GM18868 (cell line): Measurements from ENCODE around the gene NFS1.
"Not testable (repeated sequence)": the region's sequence is repeated elsewhere in the genome, so short reads cannot be mapped to it uniquely, and the experiment has no call there.

Experiments
- ATAC-seq: cut with Tn5 transposase; IDR thresholded peaks from one replicate; pipeline ENCODE4 v1.9.1; 2021; ENCODE audit warnings: mild to moderate bottlenecking, moderate library complexity; ENCODE audit not compliant: unreplicated experiment

Gene NFS1

GRCh38 chr20:35710039-35710438 lies 10.9 kb upstream of the NFS1 start:
- no peak for ATAC-seq

GRCh38 chr20:35709259-35709658 lies 10.1 kb upstream of the NFS1 start:
- ATAC-seq = no peak

- ATAC-seq = no peak
Observed at GRCh38 chr20:35708502-35708901, 9.3 kb upstream of the NFS1 start.

DNA sequence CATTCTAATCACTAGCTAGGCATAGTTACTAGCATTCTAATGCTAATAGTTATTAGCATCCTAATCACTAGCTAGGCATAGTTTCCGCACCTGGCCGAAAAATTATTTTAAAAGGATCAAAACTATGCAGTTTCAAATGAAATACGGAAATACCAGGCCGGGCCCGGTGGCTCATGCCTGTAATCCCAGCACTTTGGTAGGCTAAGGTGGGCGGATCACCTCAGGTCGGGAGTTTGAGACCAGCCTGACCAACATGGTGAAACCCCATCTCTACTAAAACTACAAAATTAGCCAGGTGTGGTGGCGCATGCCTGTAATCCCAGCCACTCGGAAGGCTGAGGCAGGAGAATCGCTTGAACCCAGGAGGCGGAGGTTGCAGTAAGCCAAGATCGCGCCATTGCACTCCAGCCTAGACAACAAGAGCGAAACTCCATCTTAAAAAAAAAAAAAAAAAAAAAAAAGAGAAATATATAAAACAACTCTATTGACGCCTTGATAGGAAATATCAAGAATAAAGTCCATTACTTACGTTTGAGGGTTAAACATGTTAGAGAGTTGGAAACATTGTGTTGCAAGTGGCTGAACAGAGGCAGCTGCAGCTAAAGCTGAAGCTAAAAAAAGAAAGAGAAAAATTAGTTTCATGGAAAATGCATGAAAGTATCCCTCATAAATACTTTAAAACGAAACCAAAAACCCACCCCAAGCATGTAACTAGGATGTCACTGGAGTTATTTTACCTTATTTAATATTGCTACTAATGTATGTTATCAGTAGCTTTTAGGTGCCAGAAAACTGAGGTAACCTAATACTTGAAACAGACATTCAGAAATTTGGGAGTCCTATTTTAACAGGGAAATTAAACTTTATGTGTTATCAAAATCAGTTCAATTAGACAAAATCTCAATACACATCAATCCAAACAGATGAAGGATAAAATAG lies 7.7 kb upstream of the NFS1 start:
- not testable (repeated sequence) for ATAC-seq

GRCh38 chr20:35705894-35706293 lies 6.7 kb upstream of the NFS1 start:
- not testable (repeated sequence) for ATAC-seq

DNA sequence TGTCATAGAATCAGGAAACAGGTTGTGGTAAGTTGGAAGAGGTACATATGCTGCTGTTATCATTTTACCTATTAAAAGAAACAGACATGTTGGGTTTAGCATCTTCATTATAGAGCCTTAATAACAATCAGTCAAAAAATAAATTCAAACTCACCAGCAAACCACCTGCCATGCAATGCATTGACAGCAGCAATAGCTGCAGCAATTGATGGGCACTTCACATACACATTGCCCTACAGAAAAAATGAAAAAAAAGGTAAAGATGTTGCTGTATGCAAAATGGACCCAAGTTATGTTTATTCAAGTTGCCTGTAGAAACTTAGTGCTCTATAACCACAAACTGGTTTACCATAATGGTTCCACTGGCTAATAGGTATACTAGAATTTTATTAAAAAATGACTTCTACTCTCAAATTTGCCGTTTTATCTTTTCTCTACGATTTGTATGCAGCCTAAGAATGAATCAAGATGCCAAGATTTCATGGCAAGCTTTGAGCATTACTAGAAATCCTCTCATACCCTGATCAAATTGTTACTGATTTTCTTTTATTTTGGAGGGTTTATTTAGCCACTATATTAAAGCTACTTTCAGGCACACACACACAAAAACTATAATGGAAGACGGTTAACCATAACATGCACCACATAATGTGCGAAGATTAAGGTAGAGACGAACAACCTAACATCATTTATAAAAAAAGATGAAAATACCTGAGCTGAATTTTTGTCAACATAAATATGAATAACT lies 5.5 kb upstream of the NFS1 start:
- no peak for ATAC-seq

GRCh38 chr20:35702824-35703695 lies 3.9 kb upstream of the NFS1 start:
- ATAC-seq = no peak

DNA sequence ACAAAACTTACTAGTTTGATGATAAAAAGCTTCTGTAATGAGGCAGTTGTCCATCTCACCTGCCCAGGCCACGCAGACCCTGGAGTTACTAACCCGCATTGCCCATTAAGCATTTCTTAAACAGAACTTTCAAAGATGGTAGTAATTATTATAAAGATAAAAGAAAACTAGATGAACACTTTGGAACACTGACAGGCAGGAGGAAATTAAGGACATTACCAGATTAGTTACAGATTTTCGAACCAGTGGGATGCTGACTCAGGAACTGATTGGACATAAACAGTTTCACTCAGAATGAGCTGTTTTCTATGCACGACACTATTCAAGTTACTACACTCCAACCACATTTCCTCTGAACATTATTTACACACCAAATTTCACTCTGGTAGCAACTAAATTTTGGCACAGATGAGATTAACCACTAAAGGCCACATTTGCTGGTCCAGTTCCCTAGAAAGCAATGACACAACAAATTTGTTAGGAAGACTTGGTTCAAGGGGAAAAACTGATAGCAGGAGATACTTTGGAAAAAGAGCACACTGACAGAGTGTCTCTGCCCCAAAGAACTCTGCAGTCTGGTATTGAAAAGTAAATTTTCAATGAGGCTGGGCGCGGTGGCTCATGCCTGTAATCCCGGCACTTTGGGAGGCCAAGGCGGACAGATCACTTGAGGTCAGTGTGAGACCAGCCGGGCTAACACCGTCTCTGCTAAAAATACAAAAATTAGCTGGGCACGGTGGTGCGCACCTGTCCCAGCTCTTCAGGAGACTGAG lies 3.1 kb upstream of the NFS1 start:
- ATAC-seq = no peak

DNA sequence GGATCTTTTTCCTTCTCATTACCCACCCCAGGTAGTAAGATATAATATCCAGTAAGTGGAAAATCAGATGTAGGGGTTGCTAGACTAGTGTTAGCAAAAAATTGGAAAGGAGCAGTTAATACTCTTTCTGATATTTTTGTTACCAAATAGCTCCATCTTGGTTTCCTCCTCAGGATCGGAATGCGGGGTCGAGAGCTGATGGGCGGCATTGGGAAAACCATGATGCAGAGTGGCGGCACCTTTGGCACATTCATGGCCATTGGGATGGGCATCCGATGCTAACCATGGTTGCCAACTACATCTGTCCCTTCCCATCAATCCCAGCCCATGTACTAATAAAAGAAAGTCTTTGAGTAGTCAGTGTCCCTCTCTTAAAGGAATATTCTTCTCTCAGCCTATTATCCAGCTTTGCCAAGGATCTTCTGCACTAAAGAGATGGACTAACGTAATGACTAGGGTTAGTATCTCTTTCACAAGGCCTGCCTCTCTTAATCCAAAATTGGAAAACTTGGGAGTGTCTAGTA lies 1.5 kb upstream of the NFS1 start:
- no peak for ATAC-seq

- ATAC-seq = no peak
Observed at GRCh38 chr20:35699957-35700624, 939 bp upstream of the NFS1 start.

- peak; percentile 26 for ATAC-seq
Observed at GRCh38 chr20:35698298-35699126, 640 bp downstream of the NFS1 start.

DNA sequence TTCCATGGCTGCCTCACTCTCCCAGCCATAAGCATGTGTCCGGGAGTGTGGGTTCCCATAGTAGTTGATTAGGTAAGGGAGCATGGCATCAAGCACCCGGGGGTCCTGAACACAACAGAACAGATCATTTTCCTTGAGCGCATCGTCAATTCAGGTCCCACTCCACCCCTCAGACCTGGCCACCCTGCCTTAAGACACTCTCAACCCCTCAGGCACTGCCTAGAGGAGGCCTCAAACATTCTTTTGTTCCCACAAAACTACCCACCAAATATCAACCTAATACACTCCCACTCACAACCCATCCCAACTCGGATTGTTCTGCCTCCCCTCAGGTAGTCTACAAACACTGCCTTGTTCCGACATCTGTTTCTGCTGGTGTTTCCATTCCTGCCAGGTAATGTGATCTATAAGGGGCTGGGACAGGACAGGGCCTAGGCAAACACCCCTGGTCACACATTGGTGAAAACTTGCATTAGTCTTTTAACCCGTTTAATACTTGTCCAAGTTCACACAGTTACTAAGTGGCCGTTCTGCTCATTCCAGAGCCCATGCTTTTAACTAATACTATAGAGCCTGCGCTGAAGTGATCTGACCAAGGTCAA lies 1.4 kb downstream of the NFS1 start:
- no peak for ATAC-seq

DNA sequence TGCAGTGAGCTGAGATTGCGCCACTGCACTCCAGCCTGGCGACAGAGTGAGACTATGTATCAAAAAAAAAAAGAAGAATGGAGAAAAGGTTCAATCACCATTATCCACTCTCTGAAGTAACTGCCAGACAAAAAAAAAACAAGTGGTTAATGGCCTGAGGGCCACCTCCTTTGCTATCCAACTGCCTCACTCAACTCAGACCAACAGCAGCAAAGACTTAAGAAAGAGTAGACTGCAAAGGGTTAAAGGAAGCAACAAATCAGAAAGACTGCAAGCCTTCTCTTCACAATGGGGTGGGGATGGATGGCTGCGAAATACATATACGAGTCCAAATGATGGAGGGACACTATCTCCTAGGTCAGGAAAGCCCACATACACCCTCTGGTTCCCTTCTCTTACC lies 3.2 kb downstream of the NFS1 start:
- no peak for ATAC-seq

- no peak for ATAC-seq
Observed at GRCh38 chr20:35695245-35695749, 3.9 kb downstream of the NFS1 start.

DNA sequence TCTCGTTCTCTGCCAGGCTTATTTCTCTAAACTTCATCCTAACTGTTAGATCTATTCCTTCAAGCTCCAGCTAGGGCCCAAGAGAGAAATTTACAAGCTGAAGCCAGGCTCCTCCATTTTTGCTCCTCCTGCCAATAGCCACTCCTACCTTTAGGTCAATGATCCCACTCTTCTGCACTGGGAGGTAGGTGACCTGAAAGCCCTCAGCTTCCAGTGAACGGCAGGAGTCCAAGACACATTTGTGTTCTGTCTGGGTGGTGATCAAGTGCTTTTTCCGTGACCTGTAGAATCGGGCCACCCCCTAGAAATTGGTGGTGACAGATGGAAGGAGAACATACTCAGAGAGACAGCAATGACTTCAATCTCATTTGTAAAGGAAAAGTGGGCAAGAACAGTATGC lies 8.9 kb downstream of the NFS1 start:
- ATAC-seq = no peak

- ATAC-seq = not testable (repeated sequence)
Observed at GRCh38 chr20:35686872-35687271, 12.3 kb downstream of the NFS1 start.

DNA sequence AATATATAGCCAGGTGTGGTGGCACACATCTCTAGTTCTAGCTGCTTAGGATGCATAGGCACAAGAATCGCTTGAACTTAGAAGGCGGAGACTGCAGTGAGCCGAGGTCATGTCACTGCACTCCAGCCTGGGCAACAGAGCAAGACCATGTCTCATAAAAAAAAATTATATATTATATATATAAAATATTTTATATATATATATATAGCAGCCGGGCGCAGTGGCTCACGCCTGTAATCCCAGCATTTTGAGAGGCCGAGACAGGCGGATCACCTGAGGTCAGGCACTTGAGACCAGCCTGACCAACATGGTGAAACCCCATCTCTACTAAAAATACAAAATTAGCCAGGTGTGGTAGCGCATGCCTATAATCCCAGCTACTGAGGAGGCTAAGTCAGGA lies 13.8 kb downstream of the NFS1 start:
- not testable (repeated sequence) for ATAC-seq

GRCh38 chr20:35681960-35682359 lies 17.2 kb downstream of the NFS1 start:
- ATAC-seq = no peak
